ENCODE measurements around the gene PTGES2.

Gene PTGES2

DNA sequence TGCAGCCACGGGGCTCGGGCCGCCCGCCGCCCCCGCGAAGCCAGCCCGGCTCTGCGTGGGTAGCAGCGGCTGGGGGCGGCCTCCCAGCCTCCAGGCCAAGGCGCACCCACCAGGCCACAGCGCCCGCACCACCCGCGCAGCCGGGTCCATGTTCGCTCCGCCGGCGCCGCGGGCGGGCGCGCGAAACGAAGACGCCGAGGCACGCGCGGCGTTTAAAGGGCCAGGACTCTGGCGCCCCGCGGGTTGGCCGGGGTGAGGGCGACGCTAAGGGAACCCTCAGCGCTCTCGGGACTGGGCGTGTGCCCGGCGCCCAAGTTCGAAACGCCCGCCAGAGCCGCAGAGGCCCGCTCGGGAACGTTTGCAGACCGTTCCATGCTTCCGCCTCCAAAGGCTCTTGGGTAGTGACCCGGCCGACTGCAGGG is at the start of gene PTGES2:
Gene PTGES2 (minus strand): TSS at position 162 of the 422 bp plus-strand sequence. CDS start 12 bp downstream, at position 150.
- peak; percentile 52 to 74 for DNase-seq (ENCODE audit: low read depth in 1 of 2, low spot score in 1 of 2)

DNA sequence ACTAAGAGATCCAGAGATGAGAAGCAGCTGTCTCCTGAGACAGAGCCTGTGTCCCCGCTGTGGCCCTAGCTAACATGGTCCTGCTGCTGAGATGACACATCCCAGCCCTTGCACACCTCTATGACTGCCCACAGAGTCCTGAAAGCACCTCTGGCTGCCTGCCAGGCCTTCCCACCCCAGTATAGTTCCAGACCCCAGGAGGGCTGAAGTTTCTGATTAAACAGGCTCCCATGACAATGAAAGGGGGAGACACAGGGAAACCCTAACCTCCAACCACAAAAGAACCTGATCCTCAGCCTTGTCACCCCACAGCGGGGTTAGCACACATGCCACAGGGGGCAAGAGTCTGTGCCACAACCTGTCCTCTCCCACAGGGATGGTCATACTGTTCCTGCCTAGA is 48.2 kb upstream of the PTGES2 start:
- no peak for DNase-seq (ENCODE audit: low read depth in 1 of 2, low spot score in 1 of 2)

DNA sequence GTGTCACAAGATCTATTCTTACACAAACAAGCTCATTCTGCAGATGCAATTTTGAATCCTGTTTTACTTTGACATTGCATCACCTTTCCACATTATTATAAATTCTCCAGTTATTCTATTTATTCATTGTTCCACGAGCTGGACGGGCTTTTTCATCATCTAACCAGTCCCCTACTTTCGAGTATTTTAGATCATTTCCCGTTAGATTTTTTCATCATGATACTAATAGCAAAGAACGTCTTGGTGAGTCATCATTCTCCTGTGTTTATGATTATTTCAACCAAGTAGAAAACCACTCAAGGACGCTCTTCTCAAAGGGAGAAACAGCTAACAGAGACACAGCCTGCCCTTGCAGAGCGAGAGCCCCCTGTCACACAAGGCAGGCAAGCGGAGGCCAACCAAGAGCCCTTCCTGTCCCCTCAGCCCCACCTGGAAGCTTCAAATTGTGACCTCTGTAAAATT is 47.6 kb upstream of the PTGES2 start:
- no peak for DNase-seq (ENCODE audit: low read depth in 1 of 2, low spot score in 1 of 2)

DNA sequence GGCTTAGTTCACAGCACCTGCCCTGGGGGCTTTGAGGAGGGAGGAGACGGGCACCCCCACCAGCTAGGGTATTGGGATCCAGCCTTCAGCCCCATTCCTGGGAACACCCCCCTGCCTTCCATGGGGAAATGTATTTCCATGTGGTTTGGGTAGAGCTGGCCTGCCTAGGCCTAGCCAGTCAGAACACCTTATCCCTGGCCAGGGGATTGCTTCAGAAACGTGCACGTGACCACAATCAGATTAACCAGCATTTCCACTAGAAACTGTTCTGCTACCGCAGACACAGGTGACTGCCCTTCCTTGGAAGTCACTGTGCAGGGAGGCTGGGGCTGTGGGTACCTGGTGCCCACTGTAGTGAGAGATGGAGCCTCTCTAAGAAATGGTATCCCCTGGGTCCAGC is 46.5 kb upstream of the PTGES2 start:
- DNase-seq (ENCODE audit: low read depth in 1 of 2, low spot score in 1 of 2), result no peak

DNA sequence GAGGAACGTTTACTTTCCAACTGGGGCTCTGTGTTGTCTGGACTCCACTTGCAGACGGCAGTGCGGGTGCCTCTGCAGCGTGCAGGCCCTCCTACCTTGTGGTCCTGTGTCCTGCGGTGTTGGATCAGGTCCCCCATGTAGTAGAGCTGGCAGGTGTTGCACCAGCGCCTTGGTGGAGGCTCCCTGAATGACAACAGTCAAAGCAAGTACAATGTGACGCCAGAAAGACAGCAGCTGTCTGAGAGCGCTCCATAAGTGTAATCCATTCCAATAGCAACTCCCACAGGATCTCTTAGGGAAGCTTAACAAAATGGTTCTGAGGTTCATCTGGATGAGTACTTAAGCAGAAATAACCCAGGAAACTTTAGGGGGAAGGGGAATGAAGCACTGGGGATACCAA is 42.4 kb upstream of the PTGES2 start:
- DNase-seq (ENCODE audit: low read depth in 1 of 2, low spot score in 1 of 2), result no peak

DNA sequence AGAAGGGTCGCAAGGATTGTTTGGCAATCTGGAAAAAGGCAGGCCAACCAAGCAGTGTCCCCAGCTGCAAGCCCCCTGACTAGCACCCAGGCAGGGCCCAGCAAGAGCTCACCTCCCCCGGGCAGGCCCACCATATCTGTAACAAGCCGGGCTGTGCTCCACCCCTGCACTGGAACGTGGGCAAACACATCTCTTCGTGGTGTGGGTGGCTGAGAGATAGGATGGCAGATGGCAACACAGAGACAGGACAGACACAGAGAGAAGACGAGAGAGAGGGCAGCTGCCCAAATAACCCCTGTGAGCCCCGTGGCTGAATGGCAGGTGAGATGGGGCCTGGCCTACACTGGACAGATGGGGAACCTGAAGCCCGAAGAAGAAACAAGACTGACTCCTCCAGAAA is 42.0 kb upstream of the PTGES2 start:
- no peak for DNase-seq (ENCODE audit: low read depth in 1 of 2, low spot score in 1 of 2)

DNA sequence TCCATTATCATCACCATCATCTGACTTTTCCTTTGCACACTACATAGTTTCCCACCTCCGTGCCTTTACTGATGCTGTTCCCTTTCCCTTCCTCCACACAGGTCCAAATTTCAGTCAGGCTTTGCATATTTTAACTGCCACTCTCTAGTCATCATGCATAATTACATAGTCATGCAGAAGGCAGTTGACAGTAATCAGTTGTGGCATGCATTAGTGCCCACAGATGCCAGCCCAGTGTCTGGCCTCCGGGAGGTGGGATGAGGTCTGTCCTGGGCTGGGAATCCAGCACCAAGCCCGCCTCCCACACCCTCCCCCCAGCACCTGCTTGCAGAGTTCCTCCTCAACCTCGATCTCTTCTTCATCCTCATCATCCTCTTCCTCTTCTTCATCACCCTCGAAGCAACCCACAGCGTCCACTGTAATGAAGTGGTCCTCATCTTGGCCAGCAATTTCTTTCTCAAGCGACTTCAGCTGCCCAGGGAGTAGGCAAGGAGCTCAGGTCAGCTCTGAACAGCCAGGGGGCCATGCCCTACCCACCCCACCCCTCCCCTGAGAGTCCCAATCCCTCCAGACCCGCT is 41.3 kb upstream of the PTGES2 start:
- no peak for DNase-seq (ENCODE audit: low read depth in 1 of 2, low spot score in 1 of 2)

DNA sequence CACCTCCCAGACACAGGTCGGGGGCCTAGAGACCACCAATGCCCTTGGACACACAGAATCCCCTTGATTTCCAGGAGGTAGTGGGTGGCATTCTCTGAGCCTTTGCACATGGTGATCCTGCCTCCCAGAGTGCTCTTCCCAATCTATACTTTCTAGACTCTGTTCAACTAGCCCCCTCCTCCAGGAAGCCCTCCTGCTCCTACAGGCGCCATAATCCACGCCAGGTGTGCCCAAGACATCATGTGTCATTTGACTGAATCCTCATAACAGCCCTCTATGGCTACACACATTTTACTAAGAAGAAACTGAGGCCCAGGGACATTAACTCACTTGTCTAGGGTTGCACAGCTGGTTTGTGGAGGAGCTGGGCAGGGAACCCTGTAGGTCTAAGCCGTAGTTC is 39.7 kb upstream of the PTGES2 start:
- no peak for DNase-seq (ENCODE audit: low read depth in 1 of 2, low spot score in 1 of 2)

DNA sequence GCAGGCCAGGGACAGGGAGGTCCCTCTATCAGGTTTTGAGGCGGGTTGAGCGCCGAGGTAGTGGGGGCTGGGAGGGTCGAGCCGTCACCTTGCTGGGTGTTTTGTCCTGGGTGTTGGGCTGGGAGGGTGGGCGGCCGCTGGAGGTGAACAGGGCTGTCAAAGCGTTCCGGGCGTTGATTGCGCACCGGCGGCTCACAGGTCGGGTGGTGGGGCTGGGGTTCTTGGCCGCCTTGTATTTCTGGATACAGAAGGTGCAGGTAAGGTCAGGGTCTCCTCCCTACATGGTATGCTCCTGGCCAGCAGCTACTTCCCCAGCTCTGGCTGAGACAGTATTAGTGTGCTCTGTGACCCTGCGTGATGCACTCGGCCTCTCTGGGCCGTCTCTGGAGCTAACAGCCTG is 38.6 kb upstream of the PTGES2 start:
- DNase-seq (ENCODE audit: low read depth in 1 of 2, low spot score in 1 of 2), result no peak

DNA sequence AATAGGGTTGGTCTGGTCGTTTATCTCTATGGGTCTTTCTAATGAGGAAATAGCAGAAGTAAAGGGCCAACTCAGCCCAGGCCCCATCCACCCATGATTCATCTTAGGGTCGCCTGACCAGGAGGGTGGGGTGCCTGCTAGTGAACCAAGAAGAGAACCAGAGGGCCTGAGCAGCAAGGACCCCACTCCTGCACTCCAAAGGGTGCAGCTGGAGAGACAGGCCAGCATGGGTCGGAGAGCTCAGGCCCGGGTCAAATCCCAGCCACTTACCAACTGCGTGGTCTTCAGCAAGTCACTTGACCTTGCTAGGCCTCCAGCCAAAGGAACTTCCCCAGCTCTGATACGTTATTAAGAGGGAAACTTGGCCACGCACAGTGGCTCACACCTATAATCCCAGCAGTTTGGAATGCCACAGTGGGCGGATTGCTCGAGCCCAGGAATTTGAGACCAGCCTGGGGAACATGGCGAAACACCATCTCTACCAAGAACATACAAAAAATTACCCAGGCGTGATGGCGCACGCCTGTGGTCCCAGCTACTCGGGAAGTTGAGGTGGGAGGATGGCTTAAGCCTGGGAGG is 36.9 kb upstream of the PTGES2 start:
- no peak for DNase-seq (ENCODE audit: low read depth in 1 of 2, low spot score in 1 of 2)

DNA sequence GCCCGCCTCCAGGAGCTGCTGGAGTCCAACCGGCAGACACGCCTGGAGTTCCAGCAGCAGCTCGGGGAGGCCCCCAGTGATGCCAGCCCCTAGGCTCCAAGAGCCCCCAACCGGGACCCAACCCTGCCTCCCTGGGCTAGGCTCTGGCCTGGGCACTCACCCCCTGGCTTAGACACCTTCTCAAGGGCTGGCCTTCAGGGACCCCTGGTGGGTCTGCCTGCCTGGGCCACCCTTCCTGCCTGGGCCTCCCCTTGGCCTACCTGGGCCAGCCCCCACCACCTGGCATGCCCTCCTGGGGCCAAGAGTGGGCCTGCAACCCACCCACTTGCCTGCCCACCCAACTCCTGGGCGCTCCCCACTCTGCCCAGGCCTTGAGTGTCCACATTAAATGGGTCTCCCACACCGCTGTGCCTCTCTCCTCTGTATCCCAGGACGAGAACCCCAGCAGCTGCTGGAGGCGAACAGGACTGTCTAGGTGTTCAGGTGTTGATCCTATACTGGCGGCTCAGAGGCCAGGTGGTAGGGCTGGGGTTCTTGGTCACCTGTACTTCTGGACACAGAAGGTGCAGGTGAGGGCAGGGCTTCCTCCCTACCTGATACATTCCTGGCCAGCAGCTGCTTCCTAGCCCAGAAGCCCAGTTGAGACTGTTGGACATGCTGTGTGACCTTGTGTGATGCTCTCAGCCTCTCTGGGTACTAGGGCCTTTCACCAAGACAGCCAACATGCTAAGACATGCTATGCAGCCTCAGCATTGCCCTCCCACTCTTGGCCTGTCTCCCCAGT is 36.2 kb upstream of the PTGES2 start:
- DNase-seq (ENCODE audit: low read depth in 1 of 2, low spot score in 1 of 2), result no peak

DNA sequence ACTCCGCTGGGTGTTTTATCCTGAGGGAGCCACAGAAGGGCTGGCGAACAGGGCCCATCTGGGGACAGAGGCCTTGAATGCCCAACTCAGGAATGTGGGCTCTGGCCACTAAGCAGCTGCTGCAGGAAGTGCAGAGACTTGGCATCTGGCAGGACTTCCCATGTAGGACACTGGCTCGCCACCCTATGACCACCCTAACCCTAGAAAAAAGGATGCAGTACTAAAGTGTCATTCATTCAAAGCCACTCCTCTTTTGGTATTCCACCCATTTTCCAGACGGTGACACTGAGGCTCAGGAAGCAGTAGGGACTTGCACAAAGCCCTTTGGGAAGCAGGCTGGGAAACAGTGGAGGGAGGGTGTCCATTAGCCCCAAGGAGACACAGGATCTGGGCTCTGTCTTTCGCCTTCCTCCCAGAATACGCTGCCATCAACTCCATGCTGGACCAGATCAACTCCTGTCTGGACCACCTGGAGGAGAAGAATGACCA is 35.5 kb upstream of the PTGES2 start:
- no peak for DNase-seq (ENCODE audit: low read depth in 1 of 2, low spot score in 1 of 2)

DNA sequence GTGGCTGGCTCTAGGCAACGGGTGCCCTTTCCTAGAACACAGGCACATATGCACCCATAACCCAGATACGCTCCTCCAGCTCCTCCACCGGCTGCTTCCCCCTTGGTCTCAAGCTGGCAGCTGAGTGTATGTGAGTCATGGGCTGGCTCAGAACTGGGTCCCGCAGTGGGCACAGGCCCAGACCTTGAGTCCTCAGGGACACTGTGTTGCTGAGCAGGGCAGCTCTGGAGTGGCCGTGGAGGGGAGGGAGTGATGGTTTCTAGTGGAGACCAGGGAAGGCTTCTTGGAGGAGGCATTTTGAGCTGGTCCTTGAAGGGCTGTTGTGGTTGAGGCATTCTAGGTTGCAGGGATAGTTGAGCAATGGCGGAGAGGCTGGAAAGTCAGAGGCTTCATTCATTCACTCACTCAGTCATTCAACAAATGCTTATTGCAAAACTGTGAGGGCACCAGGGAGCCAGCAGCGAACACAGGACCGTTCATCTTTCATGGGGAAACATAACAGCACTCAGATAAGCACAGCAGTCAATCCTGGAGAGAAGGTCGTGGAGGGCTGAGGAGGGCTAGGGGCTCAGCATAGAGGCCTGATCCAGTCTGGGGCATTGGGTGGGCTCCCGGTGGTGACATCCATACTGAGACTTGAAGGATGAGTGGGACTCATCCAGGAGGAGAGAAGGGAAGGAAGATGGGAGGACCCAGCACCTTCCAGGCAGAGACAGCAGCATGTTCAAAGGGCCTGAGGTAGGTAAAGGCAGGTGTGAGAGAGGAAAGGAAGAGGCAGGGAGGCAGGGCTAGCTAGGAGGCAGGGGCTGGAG is 34.9 kb upstream of the PTGES2 start:
- DNase-seq (ENCODE audit: low read depth in 1 of 2, low spot score in 1 of 2), result no peak

DNA sequence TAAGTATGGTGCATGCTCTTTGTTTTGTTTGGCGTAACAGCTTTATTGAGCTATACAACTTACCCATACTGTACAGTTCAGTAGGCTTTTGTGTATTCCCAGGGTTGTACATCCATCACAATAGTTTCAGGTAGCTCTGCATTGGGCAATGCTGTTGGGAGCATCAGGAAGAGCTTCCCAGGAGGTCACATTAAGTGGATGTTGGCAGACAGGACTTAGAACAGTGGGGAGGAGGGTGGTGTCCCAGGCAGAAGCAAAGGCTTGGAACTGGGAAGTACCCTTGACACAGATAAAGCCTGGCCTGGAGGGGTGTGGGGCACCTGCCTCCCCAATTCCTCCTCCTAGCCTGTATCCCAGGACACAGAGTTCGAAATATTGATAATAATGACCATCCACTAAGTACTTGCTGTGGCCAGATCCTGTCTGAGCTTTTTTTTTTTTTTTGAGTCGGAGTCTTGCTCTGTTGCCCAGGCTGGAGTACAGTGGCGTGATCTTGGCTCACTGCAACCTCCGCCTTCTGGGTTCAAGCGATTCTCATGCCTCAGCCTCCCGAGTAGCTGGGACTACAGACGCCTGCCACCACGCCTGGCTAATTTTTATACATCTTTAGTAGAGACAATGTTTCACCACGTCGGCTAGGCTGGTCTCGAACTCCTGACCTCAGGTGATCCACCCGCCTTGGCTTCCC is 33.8 kb upstream of the PTGES2 start:
- no peak for DNase-seq (ENCODE audit: low read depth in 1 of 2, low spot score in 1 of 2)

DNA sequence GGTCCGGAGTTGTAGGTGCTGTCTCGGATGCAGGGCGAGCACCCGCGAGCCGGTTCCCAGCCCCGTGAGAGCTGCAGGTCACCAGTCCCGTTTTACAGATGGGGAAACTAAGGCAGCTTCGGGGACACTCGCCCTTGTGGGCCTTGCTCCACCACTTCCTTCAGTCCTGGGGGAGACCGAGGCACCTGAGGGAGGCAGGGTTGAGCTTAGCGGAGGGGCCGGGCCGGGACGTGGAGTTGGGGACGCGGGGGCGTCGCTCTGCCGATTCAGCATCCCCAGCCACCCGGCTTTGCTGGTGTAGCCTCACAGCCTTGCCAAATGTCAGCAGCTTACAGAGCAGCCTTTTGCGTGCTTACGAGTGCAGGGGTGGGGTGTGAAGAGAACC is 33.1 kb upstream of the PTGES2 start:
- peak in 1 of 2 donors; percentile 37 for DNase-seq (ENCODE audit: low read depth in 1 of 2, low spot score in 1 of 2)

DNA sequence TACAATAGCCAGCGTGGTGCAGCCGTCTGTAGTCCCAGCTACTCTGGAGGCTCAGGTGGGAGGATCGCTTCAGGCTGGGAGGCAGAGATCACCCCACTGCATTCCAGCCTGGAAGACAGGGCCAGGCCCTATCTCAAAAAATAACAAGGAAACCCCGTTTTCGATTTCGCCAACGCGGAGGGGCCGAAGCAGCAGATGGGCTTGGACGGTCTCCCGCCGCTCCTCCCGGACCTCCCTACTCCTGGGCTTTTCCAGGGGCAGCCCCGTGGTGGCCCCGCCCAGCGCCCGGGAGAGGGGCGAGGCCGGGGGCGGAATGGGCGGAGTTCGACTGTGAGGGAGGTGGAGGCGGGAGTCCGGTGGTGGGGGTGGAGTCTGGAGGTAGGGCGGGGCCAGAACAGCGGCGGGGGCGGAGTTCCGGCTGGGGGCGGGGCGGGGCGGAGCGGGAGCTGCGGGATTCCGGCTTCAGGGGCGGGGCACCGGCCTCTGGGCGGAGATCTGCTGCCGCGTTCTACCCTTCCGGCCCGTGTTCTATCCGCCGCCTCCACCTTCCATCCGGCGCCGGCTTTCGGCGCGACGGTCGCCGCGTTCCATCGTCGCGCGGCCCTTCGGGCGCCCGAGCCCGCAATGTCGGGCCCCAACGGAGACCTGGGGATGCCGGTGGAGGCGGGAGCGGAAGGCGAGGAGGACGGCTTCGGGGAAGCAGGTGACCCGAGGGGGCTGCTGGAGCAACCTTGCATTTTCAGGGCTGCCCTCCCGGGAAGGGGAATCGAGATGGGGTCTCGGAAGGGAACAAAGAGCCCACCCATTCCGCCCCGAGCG is 32.5 kb upstream of the PTGES2 start, which contains the start of gene BBLN:
Gene BBLN (plus strand): TSS at position 482 of the 819 bp plus-strand sequence. CDS start 143 bp downstream, at position 625.
- peak; percentile 87 to 89 for DNase-seq (ENCODE audit: low read depth in 1 of 2, low spot score in 1 of 2)

DNA sequence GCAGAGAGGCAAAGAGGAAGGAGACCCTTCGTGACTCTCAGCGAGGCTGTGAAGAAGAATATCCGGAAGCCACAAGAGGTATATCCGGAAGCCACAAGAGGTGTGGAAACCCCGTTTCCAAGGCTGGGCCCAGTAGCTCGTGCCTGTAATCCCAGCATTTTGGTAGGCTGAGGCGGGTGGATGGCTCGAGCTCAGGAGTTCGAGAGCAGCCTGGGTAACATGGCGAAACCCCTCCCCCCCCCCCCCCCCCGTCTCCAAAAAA is 31.9 kb upstream of the PTGES2 start:
- peak; percentile 7 to 29 for DNase-seq (ENCODE audit: low read depth in 1 of 2, low spot score in 1 of 2)

DNA sequence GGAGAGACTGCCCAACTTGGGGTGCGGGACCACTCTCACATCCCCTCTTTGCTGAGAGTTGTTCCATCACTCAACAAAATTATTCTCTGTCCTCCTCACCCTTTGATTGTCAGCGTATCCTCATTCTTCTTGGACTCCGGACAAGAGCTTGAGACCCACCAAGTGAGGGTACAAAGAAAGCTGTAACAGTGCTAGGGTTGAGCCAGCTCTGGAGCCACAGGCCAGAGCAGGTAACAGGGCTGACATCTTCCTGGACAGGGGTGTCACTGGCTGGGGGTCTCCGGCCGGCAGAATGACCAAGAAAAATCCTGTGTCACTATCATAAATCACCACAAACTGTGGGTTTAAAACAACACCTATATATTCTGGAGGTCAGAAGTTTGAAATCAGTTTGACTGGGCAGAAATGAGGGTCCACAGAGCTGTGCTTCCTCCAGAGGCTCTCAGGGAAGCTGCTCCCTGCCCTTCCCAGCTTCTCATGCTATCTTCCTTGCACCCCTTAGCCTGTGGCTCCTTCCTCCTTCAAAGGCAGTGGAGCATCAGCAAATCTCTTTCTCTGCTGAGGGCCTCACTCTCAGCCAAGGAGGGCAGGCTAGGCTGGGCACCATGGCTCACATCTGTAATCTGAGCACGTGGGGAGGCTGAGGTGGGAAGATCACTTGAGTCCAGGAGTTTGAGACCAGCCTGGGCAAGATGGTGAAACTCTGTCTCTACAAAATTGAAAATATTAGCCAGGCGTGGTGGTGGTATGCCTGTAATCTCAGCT is 28.4 kb upstream of the PTGES2 start:
- no peak for DNase-seq (ENCODE audit: low read depth in 1 of 2, low spot score in 1 of 2)

DNA sequence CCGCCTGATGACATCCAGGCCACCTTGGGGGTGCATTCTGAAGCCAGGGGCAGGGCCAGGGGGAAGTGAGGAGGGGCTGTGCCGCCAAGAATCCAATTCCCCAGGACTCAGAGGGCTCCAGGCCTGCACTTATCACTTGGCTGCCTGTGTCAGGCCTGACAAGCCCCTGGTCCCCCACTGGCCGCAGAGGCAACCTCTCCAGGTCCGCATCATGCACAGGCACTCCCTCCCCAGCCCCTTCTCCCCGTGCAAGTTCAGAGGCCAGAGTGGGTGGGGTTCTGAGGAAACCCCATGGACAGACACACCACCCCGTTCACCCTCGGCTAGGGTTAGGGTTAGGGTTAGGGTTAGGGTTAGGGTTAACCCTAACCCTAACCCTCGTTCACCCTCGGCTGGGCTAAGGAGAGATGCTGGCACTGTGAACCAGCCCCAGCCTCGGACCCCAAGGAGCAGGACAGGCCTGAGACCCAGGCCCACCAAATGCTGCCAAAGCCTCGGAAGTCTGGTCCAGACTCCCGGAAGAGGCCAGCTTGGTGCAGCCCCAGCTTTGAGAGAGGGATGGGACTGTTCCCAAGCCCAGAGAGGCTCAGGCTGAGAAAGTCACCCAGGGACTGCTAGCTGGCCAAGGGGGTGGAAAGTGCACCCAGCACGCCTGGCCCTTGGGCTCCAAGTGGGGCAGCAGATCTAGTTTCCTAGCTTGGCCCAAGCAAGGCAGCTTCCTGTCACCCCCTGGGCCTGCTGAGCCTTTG is 26.6 kb upstream of the PTGES2 start:
- DNase-seq (ENCODE audit: low read depth in 1 of 2, low spot score in 1 of 2), result no peak
